Fibroblast of lung (primary cell): Measurements from ENCODE around the gene CACNB4. TPM values are rescaled to one million over a fixed set of nuclear protein-coding genes. Genes with fewer than 3 reads are reported as not detected.

Source experiments
- DNase-seq, 2 donors: peaks; one replicate each; pipeline versions ENCODE4 v3.0.0 to v3.0.0-alpha.2; 2010; ENCODE audit warnings: low read depth in 2 of 2
- H2AFZ ChIP-seq: 2 replicates; pipeline ENCODE4 v1.5.1; 2012; ENCODE audit warnings: low read length, control low read depth, inconsistent platforms
- H3K27ac ChIP-seq: 2 replicates; pipeline ENCODE4 v1.5.1; 2011; ENCODE audit warnings: low read length, control low read depth; ENCODE audit not compliant: insufficient read depth
- H3K27me3 ChIP-seq: 2 replicates; pipeline ENCODE4 v1.5.1; 2011; ENCODE audit warnings: mild to moderate bottlenecking, low read length; ENCODE audit not compliant: control insufficient read depth, insufficient read depth
- H3K36me3 ChIP-seq: 2 replicates; pipeline ENCODE4 v1.5.1; 2011; ENCODE audit warnings: low read length; ENCODE audit not compliant: control insufficient read depth, insufficient read depth
- H3K4me1 ChIP-seq: 2 replicates; pipeline ENCODE4 v1.5.1; 2011; ENCODE audit warnings: low read length; ENCODE audit not compliant: control insufficient read depth, insufficient read depth; ENCODE audit errors: extremely low read depth
- H3K4me2 ChIP-seq: 2 replicates; pipeline ENCODE4 v1.5.1; 2011; ENCODE audit warnings: low read length, control low read depth; ENCODE audit not compliant: insufficient read depth; ENCODE audit errors: extremely low read depth
- H3K4me3 ChIP-seq, 4 experiments: fragments of 200-600 bp in 1 of 4; sonication (generic) in 1 of 4; replicated peaks in 1 of 4; 2 replicates each; pipeline ENCODE4 v1.5.1; 2011 to 2016; ENCODE audit warnings: low read length in 4 of 4, low read depth in 3 of 4, mild to moderate bottlenecking in 3 of 4, control low read depth in 2 of 4, inconsistent platforms in 1 of 4, mixed read lengths in 1 of 4; ENCODE audit not compliant: insufficient read depth in 1 of 4; ENCODE audit errors: control extremely low read depth in 1 of 4
- H3K79me2 ChIP-seq: 2 replicates; pipeline ENCODE4 v1.5.1; 2012; ENCODE audit warnings: mild to moderate bottlenecking, low read length, inconsistent platforms; ENCODE audit not compliant: control insufficient read depth, insufficient read depth
- H3K9ac ChIP-seq: 2 replicates; pipeline ENCODE4 v1.5.1; 2011; ENCODE audit warnings: mild to moderate bottlenecking, low read length, control low read depth; ENCODE audit not compliant: insufficient read depth
- H3K9me3 ChIP-seq: 2 replicates; pipeline ENCODE4 v1.5.1; 2012; ENCODE audit warnings: low read depth, low read length; ENCODE audit not compliant: control insufficient read depth, insufficient read depth
- H4K20me1 ChIP-seq: 2 replicates; pipeline ENCODE4 v1.5.1; 2011; ENCODE audit warnings: low read length; ENCODE audit not compliant: control insufficient read depth, insufficient read depth; ENCODE audit errors: extremely low read depth
- CTCF ChIP-seq, 2 donors: IDR thresholded peaks in 1 of 2; conservative IDR thresholded peaks in 1 of 2; 1 replicate in 1 of 2; 2 replicates in 1 of 2; pipeline ENCODE4 v1.5.1; 2011 to 2012; ENCODE audit warnings: low read length in 2 of 2, control low read depth in 1 of 2, inconsistent platforms in 1 of 2, low read depth in 1 of 2, mild to moderate bottlenecking in 1 of 2
- EZH2 ChIP-seq: IDR thresholded peaks from 2 replicates; pipeline ENCODE4 v1.5.1; 2012; ENCODE audit warnings: low read length, control low read depth, mild to moderate bottlenecking; ENCODE audit errors: missing control alignments
- polyA plus RNA-seq, 2 donors: library from polyadenylated mRNA; depleted of rRNA in 1 of 2; stranded (reverse) in 1 of 2; unstranded in 1 of 2; fragments of >200 nt; gene quantifications; 2 replicates each; pipeline ENCODE4 v1.2.1, GENCODE V29; 2011 to 2012; ENCODE audit warnings: missing spikeins in 1 of 2
- total RNA-seq: library from RNA; depleted of rRNA; stranded (reverse); fragments of >200 nt; gene quantifications from 2 replicates; pipeline ENCODE4 v1.2.1, GENCODE V29; 2014

Gene CACNB4
- total and polyA plus RNA-seq, 2 donors (not counting 1 experiment from before 2014, with no cell fraction given), result 0.66 to 2.5 TPM

DNA sequence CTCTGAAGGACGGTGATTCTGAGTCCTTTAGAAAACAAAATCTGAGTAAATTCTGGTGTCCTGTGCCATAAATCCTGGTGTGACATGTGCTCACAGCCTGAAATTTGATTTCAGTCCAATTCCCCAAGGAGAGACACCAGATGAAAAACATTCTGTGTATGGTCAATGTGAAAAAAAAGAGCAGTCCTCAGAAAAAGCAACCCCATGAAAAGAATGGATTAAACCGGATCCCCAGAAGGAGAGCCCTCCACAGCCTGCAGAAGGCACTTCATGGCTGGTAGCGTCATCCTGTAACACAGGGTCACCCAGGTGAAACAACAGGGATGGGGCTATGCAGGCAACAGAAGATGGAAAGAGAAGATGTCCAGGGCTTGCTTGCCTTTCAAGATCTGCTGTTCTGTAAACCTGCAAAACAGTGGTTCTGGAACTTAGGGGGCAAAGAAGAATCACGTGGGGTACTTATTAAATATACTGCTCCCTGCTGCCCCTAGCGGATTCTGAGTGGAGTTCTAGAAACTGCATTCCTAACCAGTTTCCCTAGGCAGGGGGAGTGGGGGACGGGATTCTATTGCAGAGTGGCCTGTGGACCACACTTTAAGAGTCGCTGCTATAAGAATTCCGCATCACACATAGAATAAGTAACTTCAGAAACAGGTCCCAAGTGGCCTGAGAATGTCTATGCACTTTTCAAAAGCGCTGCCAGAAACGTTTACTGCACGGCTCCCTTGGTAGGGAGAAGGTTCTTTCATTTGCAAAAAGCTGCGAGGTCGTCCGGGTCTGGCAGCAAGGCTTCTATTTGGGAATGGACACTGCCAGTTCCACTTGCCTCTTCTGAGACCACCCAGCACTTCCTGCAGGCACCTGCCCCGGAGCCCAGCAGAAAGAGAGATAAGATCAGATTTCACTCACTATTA, 151.7 kb downstream of the CACNB4 start:
- no peak overlapping the region for H2AFZ ChIP-seq

DNA sequence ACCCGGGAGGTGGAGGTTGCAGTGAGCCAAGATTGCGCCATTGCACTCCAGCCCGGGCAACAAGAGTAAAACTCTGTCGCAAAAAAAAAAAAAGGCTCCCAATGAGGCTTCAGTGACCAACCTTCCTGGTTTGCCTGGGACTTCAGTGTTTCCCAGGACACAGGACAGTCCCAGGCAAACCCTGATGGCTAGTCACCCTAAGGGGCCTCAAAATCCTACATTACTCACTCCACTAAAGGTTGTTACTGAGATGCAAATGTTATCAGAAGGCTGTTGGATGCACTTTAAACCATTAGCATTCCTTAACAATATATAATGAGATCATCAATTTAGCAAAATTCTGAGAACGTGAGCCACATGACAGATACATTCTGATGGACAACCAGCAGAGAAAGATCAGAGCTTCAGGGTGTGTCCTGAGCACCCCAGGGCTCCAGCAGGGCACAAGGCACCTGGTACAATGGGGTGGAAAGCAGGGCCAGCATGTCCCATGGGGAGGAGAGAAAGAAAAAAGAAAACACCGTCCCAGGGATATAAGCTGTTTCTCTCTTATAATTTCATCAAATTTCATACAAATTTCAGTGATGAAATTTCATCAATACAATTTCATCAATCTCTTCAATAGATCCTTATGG, 152.5 kb downstream of the CACNB4 start:
- no peaks in the 10 kb centered on the region for H3K27me3 ChIP-seq
- no peaks in the 10 kb centered on the region for H3K79me2 ChIP-seq
- no peak for TF ChIP-seq EZH2
- TF ChIP-seq CTCF (conservative IDR thresholded peaks at IDR 0.05 in 1 of 2, IDR thresholded peaks at IDR 0.05 in 1 of 2; ENCODE audit: low read depth in 1 of 2, low read length in 2 of 2), result no peak
- H3K4me3 ChIP-seq, result no peak overlapping the region
- H2AFZ ChIP-seq, result no peak overlapping the region
- no peak overlapping the region for H3K4me2 ChIP-seq
- H3K9me3 ChIP-seq, result no peaks in the 10 kb centered on the region
- H3K4me1 ChIP-seq, result no peaks in the 10 kb centered on the region
- no peaks in the 10 kb centered on the region for H4K20me1 ChIP-seq
- no peak for DNase-seq
- no peak overlapping the region for H3K27ac ChIP-seq
- no peak overlapping the region for H3K9ac ChIP-seq
- no peaks in the 10 kb centered on the region for H3K36me3 ChIP-seq

More for the DNA sequence above, 151.7 kb downstream of the CACNB4 start:
- no peaks in the 10 kb centered on the region for H3K36me3 ChIP-seq
- no peak overlapping the region for H3K4me3 ChIP-seq
- no peak overlapping the region for H3K27ac ChIP-seq
- H3K27me3 ChIP-seq, result no peaks in the 10 kb centered on the region
- H3K4me2 ChIP-seq, result no peak overlapping the region
- no peaks in the 10 kb centered on the region for H4K20me1 ChIP-seq
- peak in 1 of 2 donors; percentile 6 for DNase-seq
- peak; percentile 43 to 53 for TF ChIP-seq CTCF (conservative IDR thresholded peaks at IDR 0.05 in 1 of 2, IDR thresholded peaks at IDR 0.05 in 1 of 2; ENCODE audit: low read depth in 1 of 2, low read length in 2 of 2)
- no peak for TF ChIP-seq EZH2
- H3K79me2 ChIP-seq, result no peaks in the 10 kb centered on the region
- no peak overlapping the region for H3K9ac ChIP-seq
- H3K9me3 ChIP-seq, result no peaks in the 10 kb centered on the region
- no peaks in the 10 kb centered on the region for H3K4me1 ChIP-seq

GRCh38 chr2:151945602-151946001, 153.2 kb downstream of the CACNB4 start:
- Histone ChIP-seq H3K27ac (no peak overlapping the region), H3K36me3 (no peaks in the 10 kb centered on the region), H3K27me3 (no peaks in the 10 kb centered on the region), H3K4me1 (no peaks in the 10 kb centered on the region), H3K4me3 (no peak overlapping the region), H4K20me1 (no peaks in the 10 kb centered on the region), H3K79me2 (no peaks in the 10 kb centered on the region), H3K9me3 (no peaks in the 10 kb centered on the region), H2AFZ (no peak overlapping the region), H3K4me2 (no peak overlapping the region), H3K9ac (no peak overlapping the region)
- TF ChIP-seq EZH2, result no peak
- no peak for TF ChIP-seq CTCF (conservative IDR thresholded peaks at IDR 0.05 in 1 of 2, IDR thresholded peaks at IDR 0.05 in 1 of 2; ENCODE audit: low read depth in 1 of 2, low read length in 2 of 2)
- DNase-seq, result no peak
